ENCODE data around the gene RALB.
"Not testable (repeated sequence)": the region's sequence is repeated elsewhere in the genome, so short reads cannot be mapped to it uniquely, and the experiment has no call there.

Gene RALB

DNA sequence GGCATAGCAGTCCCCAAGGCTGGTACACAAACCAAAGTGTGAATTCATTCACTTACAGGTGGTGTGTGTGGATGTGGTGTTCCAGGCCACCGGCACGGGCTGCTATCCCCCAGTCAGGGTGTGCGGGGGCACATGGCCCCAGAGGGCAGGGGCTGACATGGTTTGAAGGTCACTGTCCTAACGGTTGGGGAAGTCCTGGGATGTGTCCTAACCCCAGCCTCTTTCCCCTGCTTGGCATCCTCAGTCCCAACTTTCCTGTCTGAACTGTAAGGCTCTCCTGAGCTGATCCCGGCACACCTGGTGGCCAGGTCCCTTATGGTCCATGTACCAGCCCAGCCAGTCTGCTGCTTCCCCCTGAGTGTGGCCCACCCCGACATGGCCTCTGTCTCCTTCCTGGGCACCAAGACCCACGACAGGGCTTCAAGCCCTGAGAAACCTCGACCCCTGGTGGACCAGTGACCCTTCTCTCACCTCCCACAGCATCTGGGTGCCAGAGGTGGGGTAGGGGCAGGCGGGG, 27.0 kb upstream of the RALB start:
- DNase-seq, result no peak

DNA sequence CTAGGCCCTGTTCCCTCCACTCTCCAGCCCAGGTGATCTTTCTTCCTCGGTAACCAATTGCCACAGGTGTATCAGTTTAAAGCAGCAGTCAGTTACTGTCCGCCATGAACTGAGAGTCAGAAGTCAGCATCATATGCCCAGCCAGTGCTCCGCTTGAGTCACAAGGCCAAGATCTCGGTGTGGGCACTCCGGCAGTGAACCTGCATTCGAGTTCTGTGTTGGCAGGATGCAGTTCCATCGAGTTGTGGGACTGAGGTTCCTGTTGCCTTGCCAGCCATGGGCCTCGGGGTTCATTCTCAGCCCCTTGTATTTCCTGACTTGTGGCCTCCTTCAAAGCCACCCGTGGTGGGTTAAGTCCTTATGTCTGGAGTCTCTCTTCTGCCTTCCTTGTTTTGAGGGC, 26.3 kb upstream of the RALB start:
- no peak for DNase-seq

DNA sequence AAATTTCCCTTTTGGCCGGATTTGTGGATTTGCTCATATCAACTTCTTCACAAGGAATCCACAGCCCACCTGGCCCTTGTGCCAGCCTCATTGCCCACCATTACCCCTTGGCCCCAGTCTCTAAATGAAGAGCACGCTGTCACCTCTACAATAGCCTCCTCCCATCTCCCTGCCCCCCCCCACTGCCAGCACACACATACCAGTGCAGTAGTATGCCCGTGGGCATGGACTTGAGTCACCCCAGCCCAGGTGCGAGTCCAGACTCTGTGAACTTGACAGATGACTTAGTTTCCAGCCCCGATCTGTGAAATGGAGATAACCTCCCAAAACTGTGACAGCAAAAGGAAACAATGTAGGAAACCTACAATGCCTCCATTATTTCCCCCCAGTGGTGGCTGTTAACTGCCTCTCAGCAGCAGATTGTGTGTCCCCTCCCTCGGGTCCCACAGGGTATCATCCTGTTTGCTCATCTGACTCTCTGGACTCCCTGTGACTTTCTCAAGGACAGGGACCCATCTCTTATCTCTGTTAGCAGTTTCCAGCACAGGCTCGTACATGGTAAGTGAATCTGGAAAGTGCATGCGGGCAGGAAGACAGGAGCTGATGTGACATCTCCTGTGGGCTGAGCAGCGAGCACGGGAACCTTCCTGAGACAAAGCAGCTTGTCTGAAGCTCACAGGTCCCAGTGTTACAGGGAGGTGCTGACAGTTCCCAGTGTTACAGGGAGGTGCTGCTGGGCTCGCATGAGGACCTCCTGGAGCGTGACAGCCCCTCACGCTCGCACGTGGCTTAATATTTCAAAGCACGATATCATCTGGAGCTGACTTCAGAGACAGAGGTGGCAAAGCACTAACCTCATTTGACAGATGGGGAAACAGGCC, 25.3 kb upstream of the RALB start:
- no peak for DNase-seq

DNA sequence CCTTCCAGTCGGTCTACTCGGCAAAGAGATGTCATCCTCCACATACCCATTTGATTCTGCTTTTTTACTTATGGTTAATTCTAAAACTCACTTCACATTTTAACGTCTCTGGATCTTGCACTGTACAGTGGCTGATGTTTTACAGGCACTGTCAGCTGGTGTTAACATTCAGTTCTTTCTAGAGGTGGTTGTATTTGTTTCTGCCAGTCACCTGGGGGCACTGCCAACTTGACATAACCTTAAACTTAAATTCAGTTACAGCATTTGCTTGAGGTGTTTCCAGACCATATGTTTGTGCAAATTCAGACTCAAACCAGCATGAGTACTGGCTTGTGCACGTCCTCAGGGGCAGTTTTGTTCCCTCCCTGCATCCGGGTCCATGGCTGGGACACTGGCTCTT, 24.1 kb upstream of the RALB start:
- no peak for DNase-seq

DNA sequence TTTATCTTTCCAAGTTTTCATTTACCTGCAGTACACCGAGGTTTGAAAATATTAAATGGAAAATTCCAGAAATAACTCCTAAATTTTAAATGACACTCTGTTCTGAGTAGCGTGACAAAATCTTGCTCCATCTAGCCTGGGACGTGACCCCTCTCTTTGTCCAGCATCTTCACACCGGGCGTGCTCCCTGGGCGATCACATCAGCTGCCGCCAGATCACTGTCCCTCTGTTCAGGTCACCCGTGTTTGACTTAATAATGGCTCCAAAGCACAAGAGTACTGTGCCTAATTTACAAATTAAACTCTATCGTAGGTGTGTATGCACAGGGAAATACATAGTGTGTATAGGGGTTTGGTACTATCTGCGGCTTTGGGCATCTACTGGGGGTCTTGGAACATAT, 23.3 kb upstream of the RALB start:
- DNase-seq, result no peak

DNA sequence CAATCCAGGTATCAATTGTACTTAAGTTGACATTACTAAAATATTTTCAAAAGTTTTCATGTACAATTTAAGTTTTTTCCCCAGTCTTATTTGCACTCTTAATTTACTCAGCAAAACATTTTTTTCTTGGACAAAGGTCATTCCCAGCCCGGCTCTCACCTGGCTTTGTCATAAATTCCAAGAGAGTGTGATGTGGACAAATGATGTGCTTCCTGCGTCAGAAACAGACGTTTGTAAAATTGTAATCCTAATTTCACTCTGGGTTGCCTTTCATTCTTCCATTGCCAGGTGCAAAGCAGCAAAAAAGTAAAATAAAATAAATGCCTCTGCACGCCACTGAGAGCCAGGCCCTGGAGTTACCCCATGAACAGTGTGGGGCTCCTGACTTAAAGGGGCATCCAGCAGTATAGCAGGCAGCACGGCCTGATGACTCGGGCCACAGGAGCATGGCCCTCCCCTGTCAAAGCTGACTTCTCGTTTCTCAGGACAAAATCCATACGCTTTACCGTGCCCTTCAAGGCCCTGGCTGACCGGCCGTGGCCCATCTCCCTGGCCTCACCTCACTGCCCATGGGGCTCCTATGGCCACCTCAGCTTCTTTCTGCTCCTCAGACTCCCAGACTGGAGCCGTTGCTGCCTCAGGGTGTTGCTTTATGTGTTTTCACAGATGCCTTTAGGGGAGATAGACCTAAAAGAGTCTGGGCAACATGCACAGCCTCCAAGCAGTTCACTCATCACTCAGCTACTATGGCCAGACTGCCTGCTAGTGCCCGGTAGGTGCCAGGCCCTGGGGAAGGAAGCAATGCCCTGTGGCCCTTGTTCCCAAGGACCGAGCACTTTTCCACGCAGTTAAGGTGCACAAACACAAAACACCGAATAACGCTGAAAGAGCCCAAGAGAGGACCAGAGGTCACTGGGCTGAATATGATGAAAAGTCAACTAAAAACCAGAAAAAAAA, 21.9 kb upstream of the RALB start:
- no peak for DNase-seq

DNA sequence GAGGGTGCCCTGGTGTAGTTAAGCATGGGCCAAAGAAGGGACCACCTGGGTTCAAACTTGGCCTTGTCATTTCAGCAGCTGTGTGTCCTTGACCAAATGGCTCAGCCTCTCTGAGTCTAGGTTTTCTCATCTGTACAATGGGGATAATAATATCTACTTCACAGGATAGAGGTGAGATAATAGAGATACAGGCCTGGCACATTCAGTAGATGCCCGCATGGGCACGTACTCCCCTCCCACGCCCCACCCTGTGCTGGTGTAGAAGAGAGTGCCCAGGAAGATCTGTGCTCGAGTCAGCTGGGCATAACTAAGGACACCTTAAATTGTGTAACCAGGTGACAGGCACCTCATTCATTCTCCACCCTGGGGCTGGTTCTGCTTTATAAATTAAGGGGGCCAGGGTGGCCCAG, 21.1 kb upstream of the RALB start:
- DNase-seq, result peak; percentile 44

DNA sequence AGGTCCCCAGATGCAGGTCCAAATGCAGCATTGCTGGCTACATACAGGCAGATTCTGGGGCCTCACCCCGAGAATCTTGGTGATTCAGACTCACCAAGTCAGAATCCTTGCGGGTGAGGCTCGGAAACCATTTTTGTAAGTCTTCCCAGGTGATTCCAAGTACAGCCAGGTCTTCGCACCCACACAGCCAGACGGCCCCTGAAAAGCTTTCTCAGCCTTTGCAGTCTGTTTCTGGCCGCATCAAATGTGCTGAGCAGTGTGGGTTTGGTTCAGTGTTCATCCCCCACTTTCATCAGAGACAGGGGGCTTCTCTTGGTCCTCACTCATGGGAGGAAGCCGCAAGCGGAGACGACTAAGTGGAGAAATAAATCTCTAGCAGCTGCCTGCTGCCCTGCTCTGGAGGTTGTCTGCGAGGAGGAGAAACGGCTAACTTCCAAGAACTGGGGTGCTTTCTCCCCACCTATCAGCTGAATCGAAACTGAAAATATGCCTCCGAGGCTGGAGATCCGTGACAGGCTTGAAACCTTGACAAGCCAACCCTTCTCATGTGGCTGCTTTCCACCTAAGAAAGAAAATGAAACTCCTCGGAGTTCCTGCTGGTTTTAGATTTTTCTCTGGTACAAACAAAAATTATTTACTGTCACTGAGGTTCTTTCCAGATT, 20.5 kb upstream of the RALB start:
- DNase-seq, result peak; percentile 66

DNA sequence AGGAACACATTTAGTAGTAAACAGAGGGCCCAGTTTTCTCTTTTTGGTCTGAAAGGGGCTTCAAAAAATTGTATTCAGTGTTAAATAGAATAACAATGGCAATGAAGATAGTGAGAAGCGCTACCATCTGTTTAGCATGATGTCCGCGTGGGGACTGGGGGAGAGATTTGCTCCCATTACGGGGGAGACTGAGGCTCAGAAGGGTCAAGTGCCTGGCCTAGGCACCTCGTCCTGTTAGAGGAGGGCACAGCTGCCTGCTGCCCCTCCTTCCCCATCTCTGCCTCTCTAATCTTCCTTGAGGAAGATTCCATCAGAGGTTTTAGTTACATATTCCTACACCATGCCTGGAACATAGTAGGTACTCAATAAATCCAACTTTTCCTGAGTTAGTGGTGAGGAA, 19.4 kb upstream of the RALB start:
- DNase-seq, result no peak

DNA sequence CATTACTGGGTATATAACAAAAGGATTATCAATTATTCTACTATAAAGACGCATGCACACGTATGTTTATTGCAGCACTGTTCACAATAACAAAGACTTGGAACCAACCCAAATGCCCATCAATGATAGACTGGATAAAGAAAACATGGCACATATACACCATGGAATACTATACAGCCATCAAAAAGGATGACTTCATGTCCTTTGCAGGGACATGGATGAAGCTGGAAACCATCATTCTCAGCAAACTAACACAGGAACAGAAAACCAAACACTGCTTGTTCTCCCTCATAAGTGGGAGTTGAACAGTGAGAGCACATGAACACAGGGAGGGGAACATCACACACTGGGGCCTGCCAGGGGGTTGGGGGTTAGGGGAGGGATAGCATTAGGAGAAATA, 17.5 kb upstream of the RALB start:
- not testable (repeated sequence) for DNase-seq

DNA sequence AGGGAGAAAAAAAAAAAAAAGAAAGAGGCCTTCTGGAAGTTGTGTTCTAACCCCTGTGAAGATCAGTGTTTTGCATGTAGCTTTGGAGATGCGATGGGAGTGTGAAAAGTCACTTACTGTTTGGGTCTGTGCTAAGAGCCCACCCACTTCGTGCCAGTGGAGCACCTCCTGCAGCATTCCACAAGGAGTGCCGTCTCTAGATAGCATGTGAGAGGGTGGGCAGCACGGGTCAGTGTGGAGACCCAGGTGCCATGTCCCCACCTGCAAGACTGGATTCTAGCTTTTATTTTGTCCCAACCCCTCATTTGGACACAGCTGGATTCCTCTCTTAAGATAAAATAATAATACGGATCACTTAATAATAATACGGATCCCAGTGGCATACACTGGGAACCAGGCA, 17.0 kb upstream of the RALB start:
- no peak for DNase-seq

DNA sequence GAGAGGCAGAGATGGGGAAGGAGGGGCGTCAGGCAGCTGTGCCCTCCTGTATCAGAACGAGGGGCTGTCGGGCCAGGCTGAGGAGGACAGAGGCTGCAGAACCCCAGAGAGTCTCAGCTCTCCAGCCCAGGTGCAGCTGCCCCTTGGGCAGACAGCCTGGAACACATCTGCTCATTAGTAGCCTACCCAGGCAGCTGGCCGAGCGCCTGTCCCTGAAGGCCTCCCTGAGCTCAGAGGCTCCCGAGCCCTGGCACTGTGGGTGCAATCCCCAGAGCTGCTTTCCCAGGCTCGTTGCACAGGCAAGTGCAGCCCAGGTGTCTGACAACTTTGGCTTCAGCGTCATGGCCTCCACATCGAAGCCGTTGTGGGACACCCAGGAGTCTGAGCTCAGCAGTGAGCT, 16.3 kb upstream of the RALB start:
- DNase-seq, result no peak

DNA sequence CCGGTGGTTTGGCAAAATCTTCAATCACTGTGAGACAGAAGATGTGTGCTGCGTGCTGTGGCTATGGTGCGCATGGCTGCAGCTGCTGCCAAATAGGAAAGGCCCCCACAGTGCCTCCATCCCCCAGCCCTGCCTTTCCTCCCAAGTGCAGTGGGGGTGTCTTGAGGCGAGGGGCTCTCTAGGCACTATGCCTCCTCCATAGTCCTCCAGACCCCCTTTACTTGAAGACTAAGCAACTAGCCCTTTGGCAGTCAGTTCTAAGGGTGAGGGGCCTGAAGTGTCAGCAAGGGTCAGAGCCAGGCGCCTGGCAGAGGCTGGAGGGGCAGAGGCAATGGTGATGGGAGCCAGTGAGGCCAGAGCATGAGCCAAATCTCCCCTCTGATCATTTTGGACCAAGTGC, 15.9 kb upstream of the RALB start:
- DNase-seq, result no peak

DNA sequence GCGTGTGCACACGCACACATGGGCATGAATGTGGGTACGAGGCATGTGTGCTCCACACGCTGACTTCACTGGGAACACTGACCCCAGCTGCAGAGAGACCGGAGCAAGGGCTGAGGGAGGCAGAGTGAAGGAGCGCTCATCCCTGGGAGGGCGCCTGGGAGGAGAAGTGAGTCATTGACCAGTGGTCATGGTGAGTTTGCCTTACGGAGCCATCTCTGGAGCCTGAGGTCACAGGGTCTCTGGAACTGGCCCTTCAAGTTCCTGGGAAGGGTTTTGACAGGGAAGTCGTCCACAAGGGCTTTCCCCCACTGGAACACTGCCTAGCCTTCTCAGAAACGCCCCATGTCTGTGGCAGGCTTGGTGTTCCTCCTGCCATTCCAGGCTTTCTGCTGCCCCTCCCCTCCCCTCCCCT, 15.2 kb upstream of the RALB start:
- DNase-seq, result no peak

DNA sequence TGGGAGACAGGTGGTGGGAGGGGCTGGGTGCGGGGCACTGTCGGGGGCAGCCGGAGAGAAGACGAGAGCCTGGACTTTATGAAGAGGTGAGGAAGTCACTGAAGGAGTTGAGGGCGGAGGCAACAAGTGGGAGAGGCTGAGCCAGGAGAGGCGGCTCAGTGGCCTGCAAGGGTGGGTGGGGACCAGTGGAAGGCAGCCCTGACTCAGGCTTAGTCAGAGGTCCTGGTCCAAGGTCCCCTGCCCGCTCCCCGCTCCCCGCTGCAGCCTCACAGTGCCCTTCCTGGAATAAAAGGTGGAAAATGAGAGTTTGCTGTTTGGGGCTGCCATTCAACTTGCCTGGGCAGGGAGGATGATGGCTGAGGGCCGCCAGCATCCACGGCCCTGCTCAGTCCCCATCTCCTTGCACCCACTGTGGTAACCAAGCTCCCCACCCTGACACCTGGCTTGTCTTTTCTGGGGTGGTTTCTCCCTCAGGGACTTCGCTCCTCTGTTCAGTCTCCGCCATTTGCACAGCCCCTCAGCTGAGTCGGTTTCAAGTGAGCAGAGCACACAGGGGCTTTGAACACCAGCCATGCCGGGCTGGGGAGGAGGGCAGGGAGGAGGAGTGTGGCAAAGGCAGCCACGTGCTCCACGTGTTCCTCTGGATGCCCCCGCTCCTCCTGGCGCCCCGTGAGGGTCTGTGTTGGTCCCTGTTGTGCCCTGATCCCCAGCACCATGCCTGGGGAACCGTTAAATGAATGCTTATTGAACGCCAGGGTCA, 13.7 kb upstream of the RALB start:
- DNase-seq, result no peak

DNA sequence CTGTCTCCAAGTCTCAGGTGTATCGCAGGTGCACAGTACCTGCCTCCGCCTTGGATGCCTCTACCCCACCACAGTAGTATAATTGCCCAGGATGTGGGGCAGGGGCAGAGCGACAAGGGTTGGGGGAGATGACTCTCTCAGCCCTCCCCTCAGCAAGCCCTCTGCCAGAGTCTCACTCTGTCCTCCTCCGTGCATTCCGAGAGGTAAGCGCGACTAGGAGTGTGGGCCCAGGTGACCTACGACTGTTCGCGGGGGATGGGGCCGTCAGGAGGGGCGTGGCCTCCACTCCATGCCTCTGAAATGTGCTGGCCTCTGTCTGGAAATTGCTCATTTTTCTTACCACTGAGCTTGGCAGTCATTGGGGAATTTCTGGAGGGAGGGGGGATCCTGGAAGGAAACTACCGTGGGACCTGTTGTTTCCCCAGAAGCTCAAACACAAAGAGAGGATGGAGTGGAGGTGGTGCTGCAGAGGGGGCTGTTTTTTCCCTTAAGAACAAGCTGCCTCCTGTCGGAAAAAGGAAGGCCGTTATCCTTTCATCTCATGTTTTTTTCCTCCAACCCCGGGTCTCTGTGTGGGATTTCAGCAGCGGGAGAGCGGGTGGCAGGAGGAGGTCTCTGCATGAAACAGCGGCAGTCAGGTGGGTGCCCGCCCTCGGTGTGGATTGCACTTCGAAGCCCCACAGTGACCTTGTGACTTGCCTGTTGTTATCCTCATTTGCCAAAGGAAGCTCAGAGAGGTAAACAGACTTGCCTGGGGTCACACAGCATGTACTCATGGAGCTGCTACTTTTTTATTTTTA, 13.0 kb upstream of the RALB start:
- DNase-seq, result no peak

DNA sequence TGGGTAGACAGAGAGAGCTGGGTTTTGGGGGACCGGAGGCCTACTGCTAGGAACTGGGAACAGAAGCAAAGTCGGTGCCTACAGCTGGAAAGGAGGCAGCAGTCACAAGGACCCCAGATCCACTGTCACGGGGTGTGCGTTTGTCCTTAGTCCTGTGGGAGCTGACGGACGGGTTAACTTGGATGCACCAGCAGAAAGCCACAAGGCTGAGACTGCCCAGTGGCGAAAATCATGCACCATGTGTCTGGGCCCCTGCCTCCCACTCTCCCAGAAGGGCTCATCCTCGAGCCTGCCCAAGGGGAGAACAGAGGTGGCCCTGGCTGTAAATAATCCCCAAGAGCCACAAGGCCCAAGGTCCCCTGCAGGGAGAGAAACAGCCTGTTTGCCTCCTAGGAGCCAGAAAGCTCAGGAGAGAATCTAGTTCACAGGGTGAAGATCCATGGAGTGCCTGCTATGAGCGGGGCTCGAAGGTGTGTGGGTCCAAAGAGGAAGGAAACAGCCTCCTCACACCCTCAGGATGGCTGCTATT, 11.7 kb upstream of the RALB start:
- no peak for DNase-seq

DNA sequence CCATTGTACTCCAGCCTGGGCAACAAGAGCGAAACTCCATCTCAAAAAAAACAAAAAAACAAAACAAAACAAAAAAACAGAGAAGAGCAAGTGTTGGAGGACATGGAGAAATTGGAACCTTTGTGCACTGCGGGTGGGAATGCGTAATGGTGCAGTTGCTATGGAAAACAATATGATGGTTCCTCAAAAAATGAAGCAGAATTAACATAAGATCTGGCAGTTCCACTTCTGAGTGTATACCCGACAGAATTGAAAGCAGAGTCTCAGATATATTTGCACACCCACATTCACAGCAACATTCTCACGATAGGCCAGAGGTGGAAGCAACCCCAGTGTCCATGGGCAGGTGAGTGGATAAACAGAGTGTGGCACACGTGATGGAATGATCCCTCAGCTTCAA, 11.0 kb upstream of the RALB start:
- no peak for DNase-seq

DNA sequence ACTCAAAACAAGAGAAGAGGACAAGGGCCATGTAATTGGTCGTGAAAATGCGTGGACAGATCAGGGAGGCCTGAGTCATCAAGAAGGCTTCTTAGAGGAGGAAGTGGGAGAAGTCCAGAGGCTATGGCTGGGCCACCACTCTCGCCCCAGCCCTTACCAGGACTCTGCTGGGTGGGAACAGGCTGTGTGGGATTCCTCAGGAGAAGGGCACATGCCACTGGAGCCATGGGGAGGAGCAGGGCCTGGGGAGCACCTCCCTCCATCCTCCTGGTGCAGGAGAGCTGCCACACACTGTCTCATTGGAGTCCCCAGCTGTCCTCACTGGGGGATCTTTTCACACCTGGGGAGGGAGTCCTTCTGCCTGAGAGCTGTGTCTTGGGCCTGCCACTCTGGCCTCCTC, 9.4 kb upstream of the RALB start:
- DNase-seq, result no peak

DNA sequence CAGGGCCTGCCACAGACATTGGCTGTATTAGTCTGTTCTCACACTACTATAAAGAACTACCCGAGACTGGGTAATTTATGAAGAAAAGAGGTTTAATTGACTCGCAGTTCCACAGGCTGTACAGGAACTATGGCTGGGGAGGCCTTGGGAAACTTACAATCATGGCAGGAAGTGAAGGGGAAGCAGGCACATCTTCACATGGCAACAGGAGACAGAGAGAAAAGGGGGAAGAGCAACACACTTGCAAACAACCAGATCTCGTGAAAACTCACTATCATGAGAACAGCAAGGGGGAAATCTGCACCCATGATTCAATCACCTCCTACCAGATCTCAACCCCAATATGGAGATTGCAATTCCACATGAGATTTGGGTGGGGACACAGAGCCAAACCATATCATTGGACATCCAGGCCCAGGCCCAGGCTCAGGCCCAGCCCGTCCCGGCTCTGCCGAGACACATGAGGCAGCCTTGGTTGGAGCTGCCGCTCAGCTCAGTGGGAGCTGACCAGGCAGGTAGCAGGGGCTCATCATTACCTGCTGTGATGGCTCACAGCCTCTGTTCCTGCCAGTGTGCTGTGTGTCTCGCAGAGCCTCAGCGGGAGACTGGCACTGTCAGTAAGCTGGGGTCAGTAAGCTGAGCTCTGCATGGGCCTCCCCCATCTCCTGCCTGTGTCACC, 8.6 kb upstream of the RALB start:
- no peak for DNase-seq

Data from CD4-positive, alpha-beta T cell treated with Interleukin-17A for 4 hours (primary cell).